ENCODE measurements around the gene MAGI1. TPM values are rescaled to one million over a fixed set of nuclear protein-coding genes. Genes with fewer than 3 reads are reported as not detected.

Gene MAGI1
- total RNA-seq, 2 donors from 2014 or later, result 23.4 to 41.4 TPM

DNA sequence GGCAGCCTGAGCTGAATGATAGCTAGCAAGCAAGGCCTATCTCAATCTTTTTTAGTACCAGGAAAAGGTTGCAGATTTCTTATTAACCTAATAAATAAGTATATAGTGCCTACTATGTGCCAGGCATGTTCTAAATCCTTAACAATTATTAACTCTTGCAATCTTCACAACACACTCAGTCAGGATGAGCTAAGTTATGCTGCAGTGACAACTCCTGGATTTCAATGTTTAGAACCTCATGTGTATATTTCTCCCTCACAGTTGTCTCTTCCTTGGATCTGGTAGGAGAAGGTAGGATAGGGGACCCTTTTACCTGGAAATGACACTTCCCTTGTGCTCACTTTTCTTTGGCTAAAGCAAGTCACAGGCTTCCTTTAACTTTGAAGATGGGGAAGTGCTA, 39.3 kb upstream of the MAGI1 start:
- intact Hi-C loops (cut with DNase I), result no loop called here
- TF ChIP-seq, protein P1, sequence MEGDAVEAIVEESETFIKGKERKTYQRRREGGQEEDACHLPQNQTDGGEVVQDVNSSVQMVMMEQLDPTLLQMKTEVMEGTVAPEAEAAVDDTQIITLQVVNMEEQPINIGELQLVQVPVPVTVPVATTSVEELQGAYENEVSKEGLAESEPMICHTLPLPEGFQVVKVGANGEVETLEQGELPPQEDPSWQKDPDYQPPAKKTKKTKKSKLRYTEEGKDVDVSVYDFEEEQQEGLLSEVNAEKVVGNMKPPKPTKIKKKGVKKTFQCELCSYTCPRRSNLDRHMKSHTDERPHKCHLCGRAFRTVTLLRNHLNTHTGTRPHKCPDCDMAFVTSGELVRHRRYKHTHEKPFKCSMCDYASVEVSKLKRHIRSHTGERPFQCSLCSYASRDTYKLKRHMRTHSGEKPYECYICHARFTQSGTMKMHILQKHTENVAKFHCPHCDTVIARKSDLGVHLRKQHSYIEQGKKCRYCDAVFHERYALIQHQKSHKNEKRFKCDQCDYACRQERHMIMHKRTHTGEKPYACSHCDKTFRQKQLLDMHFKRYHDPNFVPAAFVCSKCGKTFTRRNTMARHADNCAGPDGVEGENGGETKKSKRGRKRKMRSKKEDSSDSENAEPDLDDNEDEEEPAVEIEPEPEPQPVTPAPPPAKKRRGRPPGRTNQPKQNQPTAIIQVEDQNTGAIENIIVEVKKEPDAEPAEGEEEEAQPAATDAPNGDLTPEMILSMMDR (IDR thresholded peaks at IDR 0.05), result no peak
- Histone ChIP-seq H3K4me3 (no peak overlapping the region), H3K4me1 (no peaks in the 10 kb centered on the region), H3K9ac (ENCODE audit: low read depth in 2 of 2, low read length in 2 of 2) (no peak overlapping the region), H3K27me3 (no peaks in the 10 kb centered on the region), H3K27ac (no peak overlapping the region), H3K36me3 (no peaks in the 10 kb centered on the region), H3K9me3 (no peaks in the 10 kb centered on the region)
- DNase-seq, result no peak

DNA sequence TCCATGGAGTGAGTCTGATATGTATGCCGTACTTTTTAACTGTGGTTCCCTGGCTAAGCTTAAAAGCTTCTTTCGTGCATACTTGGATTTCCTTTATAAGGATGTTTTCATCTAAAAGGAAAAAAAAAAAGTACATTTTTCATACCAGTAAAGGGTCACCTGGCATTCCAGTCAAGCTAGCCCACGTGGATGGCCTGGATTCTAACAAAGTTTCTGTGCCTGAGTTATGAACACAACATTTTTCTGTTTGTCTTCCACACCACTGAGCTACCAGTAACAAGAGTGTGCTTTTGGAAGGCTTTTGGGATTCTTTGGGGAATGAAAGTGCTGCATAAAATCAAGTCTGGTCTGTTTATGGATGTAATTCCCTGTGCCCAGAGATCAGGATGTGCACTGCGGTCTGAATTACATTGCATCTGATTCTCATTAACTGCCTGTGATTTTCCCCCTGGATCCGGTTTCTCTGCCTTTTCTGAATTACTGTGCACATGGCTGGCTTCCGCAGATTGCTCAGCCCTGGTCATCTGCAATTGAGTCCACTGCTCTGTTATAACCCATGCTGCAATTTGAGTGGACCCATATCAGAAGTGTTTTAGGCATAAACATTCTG, 38.2 kb upstream of the MAGI1 start:
- Histone ChIP-seq H3K4me1 (no peaks in the 10 kb centered on the region), H3K27ac (no peak overlapping the region), H3K36me3 (no peaks in the 10 kb centered on the region), H3K9ac (ENCODE audit: low read depth in 2 of 2, low read length in 2 of 2) (no peak overlapping the region), H3K4me3 (no peak overlapping the region), H3K9me3 (no peaks in the 10 kb centered on the region), H3K27me3 (no peaks in the 10 kb centered on the region)
- TF ChIP-seq, protein P1 (IDR thresholded peaks at IDR 0.05), result no peak
- intact Hi-C loops (cut with DNase I), result no loop called here
- DNase-seq, result no peak

DNA sequence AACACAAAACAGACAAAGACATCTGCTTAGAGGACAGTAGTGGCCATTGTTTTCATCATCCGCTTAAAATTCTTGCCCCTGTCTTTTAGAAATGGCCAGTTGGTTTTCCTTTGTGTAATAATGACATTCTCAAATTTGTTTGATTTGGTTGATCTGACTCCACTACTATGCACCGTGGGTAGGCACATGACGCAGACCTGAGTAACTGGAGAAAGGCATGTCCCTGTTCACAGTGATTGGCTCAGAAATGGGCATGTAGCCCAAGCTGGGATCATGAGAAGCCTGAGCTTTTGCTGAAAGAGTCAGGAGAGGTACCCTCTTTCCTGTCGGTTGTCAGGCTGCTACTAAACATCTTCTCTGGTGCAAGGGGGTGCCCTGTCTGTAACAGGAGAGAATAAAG, 36.6 kb upstream of the MAGI1 start:
- Histone ChIP-seq H3K27me3 (no peaks in the 10 kb centered on the region), H3K36me3 (no peaks in the 10 kb centered on the region), H3K9ac (ENCODE audit: low read depth in 2 of 2, low read length in 2 of 2) (no peak overlapping the region), H3K27ac (no peak overlapping the region), H3K4me3 (no peak overlapping the region), H3K4me1 (no peaks in the 10 kb centered on the region), H3K9me3 (no peaks in the 10 kb centered on the region)
- DNase-seq, result no peak
- intact Hi-C loops (cut with DNase I), result no loop called here
- TF ChIP-seq, protein P1 (IDR thresholded peaks at IDR 0.05), result no peak

GRCh38 chr3:66073464-66074141, 34.9 kb upstream of the MAGI1 start:
- H3K27me3 ChIP-seq, result no peaks in the 10 kb centered on the region
- H3K9ac ChIP-seq (ENCODE audit: low read depth in 2 of 2, low read length in 2 of 2), result no peak overlapping the region
- H3K36me3 ChIP-seq, result no peaks in the 10 kb centered on the region
- no peaks in the 10 kb centered on the region for H3K4me1 ChIP-seq
- H3K9me3 ChIP-seq, result no peaks in the 10 kb centered on the region
- intact Hi-C loops (cut with DNase I), result no loop called here
- H3K27ac ChIP-seq, result no peak overlapping the region
- DNase-seq, result no peak
- no peak overlapping the region for H3K4me3 ChIP-seq
- TF ChIP-seq, protein P1 (IDR thresholded peaks at IDR 0.05), result no peak

DNA sequence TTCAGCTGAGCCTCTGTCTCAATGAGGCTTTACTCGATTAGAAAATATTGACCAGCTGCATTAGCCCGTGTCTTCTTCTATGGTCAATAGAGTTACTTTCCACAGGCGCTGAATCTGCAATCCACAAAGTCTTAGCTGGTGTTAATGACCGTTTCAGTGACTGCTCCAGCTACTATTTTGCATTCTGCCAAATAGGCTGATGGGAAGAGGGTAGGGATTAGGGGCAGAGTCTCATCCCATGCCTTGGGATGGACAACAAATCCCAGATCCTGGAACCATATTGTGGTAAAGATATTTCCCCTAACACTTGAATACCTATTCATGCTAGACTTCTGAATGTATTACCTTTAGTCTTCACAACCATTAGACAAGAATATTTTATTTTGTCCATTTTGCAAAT, 29.5 kb upstream of the MAGI1 start:
- intact Hi-C loops (cut with DNase I), result no loop called here
- H3K9me3 ChIP-seq, result no peaks in the 10 kb centered on the region
- no peaks in the 10 kb centered on the region for H3K36me3 ChIP-seq
- H3K9ac ChIP-seq (ENCODE audit: low read depth in 2 of 2, low read length in 2 of 2), result no peak overlapping the region
- TF ChIP-seq, protein P1 (IDR thresholded peaks at IDR 0.05), result no peak
- DNase-seq, result no peak
- no peaks in the 10 kb centered on the region for H3K27me3 ChIP-seq
- no peaks in the 10 kb centered on the region for H3K4me1 ChIP-seq
- H3K27ac ChIP-seq, result no peak overlapping the region
- H3K4me3 ChIP-seq, result no peak overlapping the region

Measured in colonic mucosa (tissue), 4 donors.